Liver (tissue), 9 donors: ENCODE data around the gene JADE3. TPM values are rescaled to one million over a fixed set of nuclear protein-coding genes. Genes with fewer than 3 reads are reported as not detected.

Experiments used
- DNase-seq: peaks from one replicate; pipeline ENCODE4 v3.0.0-alpha.2; 2017; ENCODE audit warnings: low spot score
- H3K27ac ChIP-seq, 2 donors: one replicate each; pipeline ENCODE4 v1.7.0; 2013; ENCODE audit warnings: inconsistent platforms in 2 of 2, low read length in 2 of 2, control low read depth in 1 of 2, low read depth in 1 of 2, mild to moderate bottlenecking in 1 of 2
- H3K27me3 ChIP-seq, 4 donors: one replicate each; pipeline versions ENCODE4 v1.6.1 to v1.7.0; 2013; ENCODE audit warnings: low read length in 3 of 4, inconsistent platforms in 1 of 4, mild to moderate bottlenecking in 1 of 4, moderate library complexity in 1 of 4; ENCODE audit not compliant: control insufficient read depth in 4 of 4, insufficient read depth in 4 of 4
- H3K36me3 ChIP-seq, 4 donors: one replicate each; pipeline versions ENCODE4 v1.6.1 to v1.7.0; 2013; ENCODE audit warnings: low read length in 3 of 4, mild to moderate bottlenecking in 3 of 4, low read depth in 1 of 4, moderate library complexity in 1 of 4; ENCODE audit not compliant: control insufficient read depth in 4 of 4, insufficient read depth in 3 of 4
- H3K4me1 ChIP-seq, 4 donors: one replicate each; pipeline versions ENCODE4 v1.6.1 to v1.7.0; 2013; ENCODE audit warnings: low read length in 3 of 4, mild to moderate bottlenecking in 3 of 4, moderate library complexity in 1 of 4; ENCODE audit not compliant: control insufficient read depth in 4 of 4, insufficient read depth in 4 of 4
- H3K4me3 ChIP-seq, 3 donors: one replicate each; pipeline versions ENCODE4 v1.6.1 to v1.7.0; 2013; ENCODE audit warnings: low read length in 3 of 3, control low read depth in 1 of 3, low read depth in 1 of 3, mild to moderate bottlenecking in 1 of 3
- H3K9ac ChIP-seq, 2 donors: one replicate each; pipeline ENCODE4 v1.7.0; 2013; ENCODE audit warnings: low read length in 2 of 2, mild to moderate bottlenecking in 2 of 2, moderate library complexity in 2 of 2, control low read depth in 1 of 2, low read depth in 1 of 2
- H3K9me3 ChIP-seq, 4 donors: one replicate each; pipeline versions ENCODE4 v1.6.1 to v1.7.0; 2013; ENCODE audit warnings: low read length in 3 of 4; ENCODE audit not compliant: control insufficient read depth in 4 of 4
- ATF3 ChIP-seq: IDR thresholded peaks from 2 replicates; pipeline ENCODE4 v1.6.1; 2016; ENCODE audit warnings: antibody characterized with exemption
- CTCF ChIP-seq: fragments of 150-350 bp; IDR thresholded peaks from 2 replicates; pipeline ENCODE4 v1.5.1; 2017; ENCODE audit warnings: improper control_type of control experiment, low read depth, low read length; ENCODE audit not compliant: missing input control
- EGR1 ChIP-seq, 2 donors: IDR thresholded peaks; 2 replicates each; pipeline ENCODE4 v1.6.1; 2016 to 2018; ENCODE audit warnings: antibody characterized with exemption in 2 of 2, low read depth in 2 of 2
- FOXA1 ChIP-seq: IDR thresholded peaks from 2 replicates; pipeline ENCODE4 v1.6.1; 2016; ENCODE audit warnings: antibody characterized with exemption
- FOXA2 ChIP-seq: IDR thresholded peaks from 2 replicates; pipeline ENCODE4 v1.6.1; 2016; ENCODE audit warnings: antibody characterized with exemption
- GABPA ChIP-seq, 2 donors: IDR thresholded peaks in 1 of 2; conservative IDR thresholded peaks in 1 of 2; 2 replicates each; pipeline ENCODE4 v1.6.1; 2016; ENCODE audit warnings: antibody characterized with exemption in 2 of 2, mild to moderate bottlenecking in 1 of 2, moderate library complexity in 1 of 2
- HNF4A ChIP-seq, 2 donors: conservative IDR thresholded peaks; 2 replicates each; pipeline ENCODE4 v1.6.1; 2016; ENCODE audit warnings: antibody characterized with exemption in 2 of 2, mild to moderate bottlenecking in 2 of 2
- HNF4G ChIP-seq: IDR thresholded peaks from 2 replicates; pipeline ENCODE4 v1.6.1; 2016; ENCODE audit warnings: antibody characterized with exemption
- JUND ChIP-seq, 2 donors: IDR thresholded peaks; 2 replicates each; pipeline ENCODE4 v1.6.1; 2016; ENCODE audit warnings: antibody characterized with exemption in 2 of 2
- MAX ChIP-seq: IDR thresholded peaks from 2 replicates; pipeline ENCODE4 v1.6.1; 2016; ENCODE audit warnings: antibody characterized with exemption
- NR2F2 ChIP-seq: IDR thresholded peaks from 2 replicates; pipeline ENCODE4 v1.6.1; 2016; ENCODE audit warnings: antibody characterized with exemption
- RAD21 ChIP-seq, 2 donors: IDR thresholded peaks; 2 replicates each; pipeline ENCODE4 v1.6.1; 2016; ENCODE audit warnings: antibody characterized with exemption in 2 of 2, mild to moderate bottlenecking in 2 of 2
- REST ChIP-seq: IDR thresholded peaks from 2 replicates; pipeline ENCODE4 v1.6.1; 2016; ENCODE audit warnings: antibody characterized with exemption, mild to moderate bottlenecking
- RXRA ChIP-seq, 2 donors: IDR thresholded peaks; 2 replicates each; pipeline ENCODE4 v1.6.1; 2017 to 2018; ENCODE audit warnings: antibody characterized with exemption in 2 of 2, mild to moderate bottlenecking in 1 of 2
- SP1 ChIP-seq: IDR thresholded peaks from 2 replicates; pipeline ENCODE4 v1.6.1; 2018; ENCODE audit warnings: antibody characterized with exemption, mild to moderate bottlenecking
- TAF1 ChIP-seq: conservative IDR thresholded peaks from 2 replicates; pipeline ENCODE4 v1.6.1; 2016; ENCODE audit warnings: antibody characterized with exemption, mild to moderate bottlenecking
- YY1 ChIP-seq: IDR thresholded peaks from 2 replicates; pipeline ENCODE4 v1.6.1; 2016; ENCODE audit warnings: antibody characterized with exemption, mild to moderate bottlenecking
- ZBTB33 ChIP-seq: IDR thresholded peaks from 2 replicates; pipeline ENCODE4 v1.6.1; 2016; ENCODE audit warnings: antibody characterized with exemption
- WGBS: extraction: QIAGEN DNeasy Blood & Tissue Kit; methylation state at CpG from one replicate; pipeline ENCODE4 v1.1.7; 2013; 5-methylcytosine and 5-hydroxymethylcytosine counted together
- polyA plus RNA-seq, 2 donors: library from polyadenylated mRNA; stranded (reverse) in 1 of 2; unstranded in 1 of 2; fragments of 200-250 nt in 1 of 2; fragments of >200 nt in 1 of 2; fragmentation: Nextera tagmentation in 1 of 2; extraction: Ambion mirVana in 1 of 2; gene quantifications; one replicate each; pipeline versions ENCODE4 v1.2.1 to v1.2.3, GENCODE V29; 2013 to 2015
- total RNA-seq, 2 donors: library from RNA; depleted of rRNA; stranded (reverse); fragments of >200 nt; gene quantifications; one replicate each; pipeline ENCODE4 v1.2.3, GENCODE V29; 2014
- donor health status: healthy.
- donor health status: healthy.
- donor health status: healthy.
- donor health status: healthy.
- donor health status: healthy.

JADE3 gene
- total and polyA plus RNA-seq, 4 donors: 2.6 to 9.0 (median 5.2) TPM

- 89% methylated on average over 3 of the region's 3 CpGs for WGBS
- no peak for TF ChIP-seq FOXA1
- TF ChIP-seq FOXA2: no peak
- TF ChIP-seq REST: no peak
- no peak for TF ChIP-seq TAF1
- no peak for TF ChIP-seq SP1
- no peak for TF ChIP-seq ZBTB33
- TF ChIP-seq RAD21 (IDR thresholded peaks at IDR 0.05): no peak
- TF ChIP-seq GABPA (IDR thresholded peaks at IDR 0.05 in 1 of 2, conservative IDR thresholded peaks at IDR 0.05 in 1 of 2): no peak
- no peak for TF ChIP-seq HNF4G
- no peak for TF ChIP-seq ATF3
- no peak for TF ChIP-seq NR2F2
- TF ChIP-seq HNF4A (conservative IDR thresholded peaks at IDR 0.05): no peak
- DNase-seq: no peak
- no peaks in the 10 kb centered on the region for H3K4me1 ChIP-seq
- H3K36me3 ChIP-seq: peaks cover 0 to 2% (median 0%) of the 10 kb centered on the region in 4 donors
- no peaks in the 10 kb centered on the region for H3K27me3 ChIP-seq
- no peak overlapping the region for H3K4me3 ChIP-seq
- H3K9ac ChIP-seq: no peak overlapping the region
- no peak overlapping the region for H3K27ac ChIP-seq
- no peaks in the 10 kb centered on the region for H3K9me3 ChIP-seq
Observed at GRCh38 chrX:46984705-46985104, 72.5 kb downstream of the JADE3 start.

- no peak for DNase-seq
- peaks cover 0 to 2% (median 0%) of the 10 kb centered on the region in 4 donors for H3K36me3 ChIP-seq
- H3K27me3 ChIP-seq: no peaks in the 10 kb centered on the region
- H3K4me1 ChIP-seq: no peaks in the 10 kb centered on the region
- H3K9ac ChIP-seq: no peak overlapping the region
- no peaks in the 10 kb centered on the region for H3K9me3 ChIP-seq
- TF ChIP-seq RXRA (IDR thresholded peaks at IDR 0.05) (no peak), FOXA1 (no peak), YY1 (no peak), NR2F2 (no peak), RAD21 (IDR thresholded peaks at IDR 0.05) (no peak), HNF4A (conservative IDR thresholded peaks at IDR 0.05) (no peak), MAX (no peak), JUND (IDR thresholded peaks at IDR 0.05) (no peak), EGR1 (IDR thresholded peaks at IDR 0.05; ENCODE audit: low read depth in 2 of 2) (no peak), REST (no peak), GABPA (IDR thresholded peaks at IDR 0.05 in 1 of 2, conservative IDR thresholded peaks at IDR 0.05 in 1 of 2) (no peak), SP1 (no peak), CTCF (no peak), TAF1 (no peak), ZBTB33 (no peak), FOXA2 (no peak), HNF4G (no peak), ATF3 (no peak)
- H3K4me3 ChIP-seq: no peak overlapping the region
- no peak overlapping the region for H3K27ac ChIP-seq
Observed at GRCh38 chrX:46989548-46989947, 77.3 kb downstream of the JADE3 start.
